Stimulated activated CD8-positive, alpha-beta memory T cell treated with anti-CD3 and anti-CD28 coated beads, Interleukin-4, amount 100 ng/mL, for 4 hours (primary cell): ENCODE results near the gene CDO1.
"Not testable (repeated sequence)": the region's sequence is repeated elsewhere in the genome, so short reads cannot be mapped to it uniquely, and the experiment has no call there.

ENCODE experiments used
- DNase-seq, 2 donors: peaks; one replicate each; pipeline ENCODE4 v3.0.0-alpha.2; 2020; ENCODE audit warnings: low read depth in 2 of 2, low spot score in 1 of 2

CDO1 gene

DNA sequence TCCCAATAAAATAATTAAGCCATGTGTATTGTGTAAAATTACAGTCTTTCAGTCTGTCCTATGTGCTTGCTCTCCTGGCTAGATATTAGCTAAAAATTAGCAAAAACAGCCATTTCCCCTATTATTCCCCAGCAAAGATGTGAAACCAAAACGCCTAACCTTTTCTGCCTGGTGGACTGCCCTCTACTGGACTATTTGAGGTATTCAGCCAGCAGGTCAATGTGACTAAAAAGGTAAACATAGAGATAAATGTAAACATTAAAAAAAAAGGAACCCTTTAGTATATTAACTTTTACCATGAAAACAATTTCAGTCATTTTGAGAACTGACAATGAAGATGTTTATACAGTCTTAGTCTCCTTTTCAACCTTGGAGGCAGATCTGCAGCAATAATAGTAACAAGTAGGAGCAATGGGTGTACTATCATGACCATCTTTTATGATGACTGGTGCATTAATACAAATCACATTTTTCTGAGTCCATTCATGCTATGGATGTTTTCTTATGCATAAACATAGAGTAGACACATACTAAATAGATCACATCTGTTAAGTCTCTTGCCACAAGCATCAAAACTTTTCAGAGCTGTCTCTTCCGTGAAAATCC is 14.8 kb upstream of the CDO1 start:
- DNase-seq: no peak

DNA sequence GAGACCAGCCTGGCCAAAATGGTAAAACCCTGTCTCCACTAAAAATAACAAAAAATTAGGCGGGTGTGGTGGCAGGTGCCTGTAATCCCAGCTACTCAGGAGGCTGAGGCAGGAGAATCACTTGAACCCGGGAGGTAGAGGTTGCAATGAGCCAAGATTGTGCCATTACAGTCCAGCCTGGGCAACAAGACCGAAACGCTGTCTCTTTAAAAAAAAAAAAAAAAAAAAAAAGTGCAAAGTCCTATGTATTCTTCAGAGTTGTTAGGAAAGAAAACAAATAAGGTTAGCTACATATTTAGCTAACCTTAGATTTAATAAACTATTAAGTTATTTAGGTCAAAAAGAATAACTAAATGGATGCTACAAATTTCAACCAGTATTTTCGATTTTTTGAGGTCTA is 13.5 kb upstream of the CDO1 start:
- DNase-seq: no peak

DNA sequence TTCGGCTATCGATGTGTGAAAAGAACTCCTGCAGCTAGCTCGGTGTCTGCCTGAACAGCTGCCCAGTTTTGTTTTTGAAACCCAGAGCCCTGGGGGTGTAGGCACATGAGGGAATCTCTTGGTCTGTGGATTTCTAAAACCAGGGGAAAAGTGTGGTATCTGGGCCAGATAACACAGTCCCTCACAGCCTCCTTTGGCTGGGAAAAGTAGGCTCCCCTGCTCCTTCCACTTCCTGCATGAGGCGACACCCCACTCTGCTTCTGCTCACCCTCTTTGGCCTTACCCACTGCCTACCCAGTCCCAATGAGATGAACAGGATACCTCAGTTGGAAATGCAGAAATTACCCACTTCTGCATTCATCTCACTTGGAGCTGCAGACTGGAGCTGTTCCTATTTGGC is 9.5 kb upstream of the CDO1 start:
- no peak for DNase-seq

DNA sequence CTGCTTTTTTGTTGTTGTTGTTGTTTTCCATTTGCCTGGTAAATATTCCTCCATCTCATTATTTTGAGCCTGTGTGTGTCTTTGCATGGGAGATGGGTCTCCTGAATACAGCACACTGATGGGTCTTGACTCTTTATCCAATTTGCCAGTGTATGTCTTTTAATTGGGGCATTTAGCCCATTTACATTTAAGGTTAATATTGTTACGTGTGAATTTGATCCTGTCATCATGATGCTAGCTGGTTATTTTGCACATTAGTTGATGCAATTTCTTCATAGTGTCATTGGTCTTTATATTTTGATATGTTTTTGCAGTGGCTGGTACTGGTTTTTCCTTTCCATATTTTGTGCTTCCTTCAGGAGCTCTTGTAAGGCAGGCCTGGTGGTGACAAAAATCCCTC is 8.5 kb upstream of the CDO1 start:
- DNase-seq: not testable (repeated sequence)

DNA sequence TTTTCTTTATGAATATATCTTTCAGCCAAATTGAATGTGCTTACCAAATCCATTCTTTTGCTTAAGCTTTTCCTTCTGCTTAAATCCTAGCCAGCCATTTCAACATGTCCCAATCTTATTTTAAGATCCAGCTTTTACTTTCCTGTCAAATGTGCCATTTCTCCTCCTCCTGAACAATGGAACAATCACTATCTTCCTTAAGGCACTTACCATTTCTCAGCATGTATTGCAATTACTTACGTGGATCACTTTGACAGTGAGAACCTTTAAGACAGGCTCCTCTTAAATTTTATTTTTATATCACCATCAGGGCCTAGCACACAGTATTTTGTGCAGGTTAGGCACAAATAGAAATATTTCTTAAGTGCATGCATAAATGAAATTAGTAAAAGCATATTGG is 4.4 kb upstream of the CDO1 start:
- no peak for DNase-seq

DNA sequence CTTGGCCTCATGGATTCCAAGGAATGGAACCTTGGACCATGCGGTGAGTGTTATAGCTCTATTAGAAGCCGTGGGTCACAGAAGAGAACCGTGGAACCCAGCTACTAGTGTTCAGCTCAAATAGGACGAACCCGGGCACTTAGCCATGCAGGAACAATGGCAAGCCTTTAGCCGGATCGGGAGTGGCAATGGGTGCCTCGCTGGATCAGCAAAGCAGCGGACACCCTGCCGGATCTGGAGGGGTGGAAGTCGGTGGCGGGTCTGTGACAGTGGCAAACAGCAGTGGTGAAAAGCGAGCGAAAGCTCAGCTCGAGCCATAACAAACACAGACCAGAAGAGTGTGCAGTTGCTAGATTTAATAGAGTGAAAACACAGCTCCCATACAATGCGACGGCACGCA is 2.4 kb upstream of the CDO1 start:
- no peak for DNase-seq

DNA sequence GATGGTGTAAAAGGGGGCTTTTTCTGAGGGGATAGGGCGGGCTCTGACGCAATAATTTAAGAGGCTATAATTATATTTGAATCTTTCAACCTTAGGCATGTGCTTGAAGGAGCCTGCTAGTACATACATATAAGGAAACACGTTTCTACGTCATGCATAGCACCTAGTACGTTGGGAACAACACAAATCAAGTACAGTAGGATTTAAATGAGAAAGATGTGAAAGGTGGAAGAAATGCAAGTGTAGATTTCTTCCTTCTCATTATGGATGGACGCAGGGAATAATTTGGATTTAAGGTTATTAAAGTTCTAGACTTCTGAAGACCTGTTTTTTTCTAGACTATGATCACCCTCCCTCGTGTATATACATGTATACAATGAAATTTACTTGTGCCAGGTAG is 927 bp upstream of the CDO1 start:
- no peak for DNase-seq

DNA sequence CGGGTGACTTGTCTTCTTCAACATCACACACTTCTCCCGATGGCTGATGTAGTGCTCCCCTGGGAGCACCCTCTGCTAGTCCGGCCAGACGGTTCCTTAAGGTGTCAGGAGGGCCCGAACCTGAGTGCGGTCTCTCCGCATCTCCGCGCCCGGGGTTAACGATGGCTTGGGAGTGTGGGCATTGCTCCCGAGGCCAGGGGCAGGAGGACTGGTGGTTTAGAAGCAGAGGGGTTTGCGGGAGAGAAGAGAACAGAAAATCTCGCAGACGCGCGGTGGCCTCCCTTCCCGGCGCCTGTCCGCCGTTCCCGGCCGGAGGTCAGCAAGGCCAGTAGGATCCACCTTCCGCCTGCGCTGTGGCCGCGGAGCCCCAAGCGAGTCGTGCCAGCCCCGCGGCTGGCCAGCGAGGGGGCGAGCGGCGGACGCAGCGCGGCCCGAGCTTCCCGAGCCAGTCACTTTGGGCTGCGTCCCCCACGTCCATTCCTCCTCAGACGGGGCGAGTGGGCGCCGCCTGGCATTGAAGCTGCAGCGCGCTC is 700 bp downstream of the CDO1 start:
- DNase-seq: no peak

DNA sequence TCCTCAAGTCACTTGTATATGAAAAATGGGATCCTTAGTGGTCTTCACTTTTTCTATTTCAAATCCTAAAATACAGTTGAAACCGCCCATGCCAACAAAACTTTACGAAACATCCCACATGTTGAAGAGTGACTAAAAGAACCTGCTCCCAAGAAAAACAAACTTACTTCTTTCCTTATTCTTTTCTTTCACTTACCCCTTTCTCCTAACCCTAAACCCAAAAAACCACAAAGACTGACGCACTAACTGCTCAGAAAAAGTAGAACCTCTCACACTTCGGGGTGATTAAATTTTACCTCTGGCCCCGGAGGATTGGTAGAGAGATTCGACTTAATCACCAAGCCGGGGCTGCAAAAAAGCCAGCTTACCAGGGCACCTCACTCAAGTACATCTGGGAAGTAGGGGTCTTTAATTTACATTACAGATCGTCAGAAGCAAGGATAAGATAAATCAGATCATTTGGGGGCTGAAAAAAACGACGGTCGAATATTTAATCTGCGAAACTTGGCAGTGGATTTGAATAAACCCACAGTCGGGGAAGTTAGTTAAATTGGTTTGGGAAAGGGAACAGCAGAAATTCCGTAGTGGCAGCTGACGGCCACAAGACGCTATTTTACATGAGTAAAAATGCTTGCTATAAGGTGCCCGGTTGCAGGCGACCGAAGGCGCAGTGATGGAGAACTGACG is 1.3 kb downstream of the CDO1 start:
- no peak for DNase-seq

DNA sequence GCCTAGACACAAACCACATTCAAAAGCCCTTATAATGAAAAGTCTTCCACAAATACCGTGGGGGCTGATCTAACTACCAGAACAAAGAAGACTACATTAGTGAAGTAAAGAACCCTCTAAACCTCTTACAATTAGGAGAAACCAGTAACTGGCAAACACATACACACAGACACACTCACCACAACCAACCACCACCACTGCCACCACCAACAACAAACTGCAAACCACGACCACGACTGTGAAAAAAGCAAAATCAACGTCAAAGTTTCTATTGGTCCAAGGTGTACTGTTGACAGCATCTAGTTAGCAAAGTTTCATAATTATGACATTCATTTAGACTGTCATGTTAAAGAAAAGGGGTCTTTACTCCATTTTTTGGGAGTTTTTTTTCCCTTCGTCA is 2.7 kb downstream of the CDO1 start:
- DNase-seq: no peak

DNA sequence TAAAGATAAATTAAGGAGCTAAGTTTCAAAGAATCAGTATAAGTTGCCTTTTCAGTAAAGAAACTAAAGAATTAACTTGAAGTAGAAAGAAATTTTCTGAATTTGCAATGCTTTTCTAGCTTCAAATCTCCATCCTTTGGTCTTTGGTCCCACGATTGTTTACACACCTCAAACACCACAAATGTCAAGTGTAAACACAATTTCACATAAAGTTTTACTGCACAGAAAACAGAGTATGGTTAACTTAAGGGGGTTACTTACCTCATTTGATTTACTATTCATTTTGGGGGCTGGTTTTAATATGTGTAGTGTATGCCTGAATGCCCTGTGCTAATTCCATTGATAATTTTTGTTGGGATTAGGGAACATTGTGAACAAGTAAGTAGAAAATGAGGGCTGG is 4.1 kb downstream of the CDO1 start:
- no peak for DNase-seq

DNA sequence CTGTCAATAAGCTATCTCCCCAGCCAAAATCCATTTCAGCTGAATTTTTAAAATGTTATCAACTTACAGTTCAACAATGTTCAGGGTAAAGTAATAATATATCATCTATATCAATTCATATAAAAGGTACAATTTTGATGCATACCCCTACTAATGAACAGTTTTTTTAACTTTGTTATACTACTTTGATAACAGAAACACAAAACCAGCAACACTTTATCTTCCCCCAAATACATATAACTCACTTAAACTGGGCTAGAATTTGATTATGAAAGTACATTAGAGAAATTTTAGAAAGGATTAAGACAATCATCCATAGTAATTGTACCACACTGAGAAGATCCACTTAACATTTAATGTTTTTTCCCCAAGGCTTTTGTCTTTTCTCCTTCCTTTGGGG is 5.1 kb downstream of the CDO1 start:
- no peak for DNase-seq

DNA sequence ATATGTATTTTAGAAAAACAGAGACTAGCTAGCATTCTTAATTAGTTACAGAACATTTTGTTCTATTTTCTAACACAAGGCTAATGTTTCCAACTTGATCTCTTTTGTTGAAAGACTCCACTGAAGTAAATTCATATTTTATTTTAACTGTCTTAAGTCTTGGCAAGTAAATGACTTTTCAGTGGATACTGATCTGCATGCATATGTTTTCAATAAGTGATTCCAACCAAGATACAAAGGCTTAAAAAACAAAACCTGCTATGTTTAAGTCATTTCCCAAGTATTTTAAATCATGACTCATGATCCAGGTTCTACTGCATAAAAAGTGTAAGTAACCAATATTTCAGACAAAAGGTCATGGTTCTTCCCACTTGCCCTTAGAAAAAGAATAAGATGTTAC is 5.7 kb downstream of the CDO1 start:
- DNase-seq: no peak

DNA sequence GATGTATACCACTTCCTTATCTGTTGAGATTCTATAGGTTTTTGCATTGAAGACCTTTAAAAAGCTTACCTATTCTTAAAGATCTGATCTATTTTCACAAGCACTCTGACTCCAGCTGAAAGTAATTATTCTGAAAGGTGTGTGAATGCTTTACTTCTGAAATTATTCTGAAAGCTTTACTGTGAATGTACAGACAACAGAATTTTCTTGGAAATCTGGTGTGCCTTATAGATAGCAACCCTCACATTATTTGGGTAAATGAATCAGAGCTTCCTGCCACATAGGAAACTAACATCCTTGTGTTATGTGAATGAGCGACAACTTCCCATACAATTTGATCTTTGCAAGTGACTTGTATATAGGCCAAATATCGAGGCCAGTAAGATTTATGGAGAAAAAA is 6.5 kb downstream of the CDO1 start:
- DNase-seq: no peak

DNA sequence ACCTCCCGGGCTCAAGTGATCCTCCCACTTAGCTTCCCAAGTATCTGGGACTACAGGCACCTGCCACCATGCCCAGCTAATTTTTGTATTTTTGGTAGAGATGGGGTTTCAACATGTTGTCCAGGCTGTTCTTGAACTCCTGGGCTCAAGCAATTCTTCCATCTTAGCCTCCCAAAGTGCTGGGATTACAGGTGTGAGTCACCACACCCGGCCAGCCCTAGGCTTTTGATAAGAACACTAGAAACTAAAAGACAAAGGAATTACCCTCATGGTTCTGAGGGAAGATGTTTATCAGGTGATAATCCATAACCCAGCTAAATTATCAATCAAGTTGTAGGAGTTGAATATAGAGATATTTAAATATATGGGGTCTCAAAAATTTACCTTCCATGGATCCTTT is 8.4 kb downstream of the CDO1 start:
- not testable (repeated sequence) for DNase-seq

DNA sequence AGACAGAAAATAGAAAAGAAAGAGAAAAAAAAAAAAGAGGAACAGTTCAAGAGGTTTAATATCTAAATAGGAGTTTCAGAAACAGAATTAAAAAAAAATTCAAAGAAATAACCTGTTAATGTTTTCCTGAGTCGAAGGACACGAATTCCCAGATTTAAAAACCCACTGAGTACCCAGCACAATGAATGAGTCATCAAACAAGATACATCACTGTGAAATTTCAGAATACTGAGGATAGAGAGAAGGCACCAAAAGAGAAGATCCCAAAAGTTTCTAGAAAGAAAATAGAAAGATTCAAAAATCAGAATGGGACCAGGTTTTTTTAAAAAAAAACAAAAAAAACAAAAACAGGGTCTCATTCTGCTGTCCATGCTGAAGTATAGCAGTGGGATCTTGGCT is 8.8 kb downstream of the CDO1 start:
- DNase-seq: no peak

DNA sequence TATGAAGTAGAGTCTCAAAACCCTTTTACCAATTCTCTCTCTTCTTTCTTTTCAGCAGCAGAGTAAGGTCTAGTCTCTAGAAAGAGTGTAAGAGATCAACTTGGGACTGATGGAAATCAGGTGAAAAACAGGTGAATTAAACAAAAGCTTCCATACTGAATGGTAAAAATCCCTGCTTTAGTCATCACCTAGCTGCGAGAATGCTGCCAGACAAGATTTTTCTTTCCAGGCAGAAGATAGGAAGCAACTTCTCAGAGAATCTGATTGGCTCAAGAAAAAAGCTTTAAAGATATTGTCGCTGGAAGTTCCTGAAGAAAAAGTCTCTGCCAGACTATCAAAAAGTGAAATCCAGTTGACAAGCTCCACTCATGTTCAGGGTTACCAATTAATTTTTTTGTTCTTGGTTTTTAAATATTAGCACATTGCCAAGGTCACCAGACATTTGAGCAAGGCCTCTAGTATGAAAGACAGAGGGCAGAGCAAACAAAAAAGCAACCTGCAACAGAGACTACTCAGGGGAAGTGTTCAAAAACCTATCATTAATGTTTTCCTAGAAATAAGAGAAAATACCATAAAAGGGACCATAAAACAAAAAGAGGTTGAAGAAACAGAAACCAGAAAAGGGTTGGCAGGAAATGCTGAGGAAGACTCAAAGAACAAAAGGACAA is 9.3 kb downstream of the CDO1 start:
- DNase-seq: no peak

DNA sequence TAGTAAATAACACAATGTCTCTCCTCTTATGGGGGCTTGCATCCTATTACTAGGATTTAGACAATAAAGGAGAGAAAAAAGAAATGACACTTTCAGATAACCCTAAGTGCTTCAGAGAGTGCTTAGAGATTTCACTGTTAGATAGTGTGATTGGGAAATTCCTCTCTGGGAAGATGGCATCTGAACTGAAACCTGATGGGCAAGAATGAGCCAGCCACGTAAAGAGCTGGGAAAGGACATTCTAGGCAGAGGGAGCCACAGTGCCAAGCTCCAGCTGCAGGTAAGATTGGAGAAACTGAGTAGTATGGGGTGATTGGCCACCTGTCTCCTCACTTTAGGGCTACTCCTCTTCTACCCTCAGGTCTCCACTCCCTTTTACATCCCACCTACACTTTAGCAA is 14.5 kb downstream of the CDO1 start:
- no peak for DNase-seq

DNA sequence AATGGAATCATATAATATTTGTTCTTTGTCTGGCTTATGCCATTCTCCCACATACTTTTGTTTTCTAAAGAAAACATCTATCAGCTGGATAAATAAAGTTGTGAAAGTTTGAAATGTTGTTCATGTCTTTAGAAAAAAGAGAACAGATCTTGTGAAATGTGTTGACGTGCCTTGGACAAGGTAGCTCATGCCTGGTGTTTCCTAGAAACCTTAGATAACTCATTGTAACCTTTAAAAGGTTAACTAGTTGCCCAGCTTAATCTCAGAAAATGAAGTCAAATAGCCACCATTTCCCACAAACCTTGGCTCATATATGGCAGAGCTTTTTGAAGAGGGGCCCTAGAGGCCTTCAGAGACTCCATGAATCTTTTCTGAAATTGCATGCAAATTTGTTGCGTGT is 15.3 kb downstream of the CDO1 start:
- DNase-seq: no peak

DNA sequence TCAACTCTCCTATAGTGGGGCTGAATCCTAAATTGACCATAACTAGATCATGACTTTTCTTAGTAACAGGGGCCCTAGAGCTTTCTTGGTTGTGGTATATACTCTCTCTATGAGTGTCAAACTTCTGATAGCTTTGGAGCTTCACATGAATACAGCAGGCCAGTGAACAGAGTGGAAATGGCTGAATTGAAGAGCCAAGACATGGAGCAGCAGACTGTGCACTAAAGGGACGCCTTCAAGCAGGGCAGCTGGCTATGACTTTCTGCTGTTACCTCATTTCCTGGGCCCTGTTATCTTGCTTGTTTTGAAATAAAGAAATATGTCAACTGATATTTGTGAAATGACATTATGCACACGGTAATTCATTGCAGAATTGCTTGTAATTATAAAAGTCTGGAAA is 16.4 kb downstream of the CDO1 start:
- DNase-seq: no peak

DNA sequence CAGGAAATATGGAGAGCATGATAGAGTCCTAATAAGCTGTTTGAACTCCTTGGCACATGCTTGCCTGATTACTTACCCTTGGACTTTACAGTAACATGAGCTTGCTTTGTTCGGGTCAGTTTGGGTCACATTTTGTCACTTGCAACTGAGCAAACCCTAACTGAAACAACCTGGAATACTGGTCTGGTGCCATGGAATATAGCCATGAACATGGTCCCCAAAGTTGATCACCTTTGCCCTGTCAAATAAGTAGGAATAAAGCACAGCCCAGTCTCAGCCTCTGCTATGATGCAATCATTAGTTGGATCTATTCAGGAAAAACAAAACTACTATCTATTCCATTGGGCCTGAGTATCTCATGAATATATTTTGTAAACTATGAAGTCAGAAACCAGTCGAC is 18.2 kb downstream of the CDO1 start:
- DNase-seq: no peak

DNA sequence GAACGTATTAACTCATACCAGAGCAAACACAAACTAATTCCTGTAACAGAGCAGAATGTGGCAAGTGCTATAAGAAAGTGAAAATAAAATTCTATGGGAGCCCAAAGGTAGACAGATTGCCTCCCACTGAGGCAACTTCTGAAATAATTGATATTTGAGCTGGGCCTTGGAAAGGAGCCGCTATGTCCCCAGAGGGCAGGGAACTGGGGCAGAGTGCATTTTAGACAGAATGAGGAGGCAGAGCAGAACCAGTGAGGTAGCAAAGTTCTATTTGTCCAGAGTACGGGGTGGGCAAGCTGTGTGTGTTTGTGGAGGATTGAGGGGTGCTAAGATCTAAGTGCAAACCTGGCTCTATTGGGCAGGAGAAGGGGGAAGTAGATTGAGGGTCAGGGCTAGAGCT is 19.8 kb downstream of the CDO1 start:
- DNase-seq: no peak

DNA sequence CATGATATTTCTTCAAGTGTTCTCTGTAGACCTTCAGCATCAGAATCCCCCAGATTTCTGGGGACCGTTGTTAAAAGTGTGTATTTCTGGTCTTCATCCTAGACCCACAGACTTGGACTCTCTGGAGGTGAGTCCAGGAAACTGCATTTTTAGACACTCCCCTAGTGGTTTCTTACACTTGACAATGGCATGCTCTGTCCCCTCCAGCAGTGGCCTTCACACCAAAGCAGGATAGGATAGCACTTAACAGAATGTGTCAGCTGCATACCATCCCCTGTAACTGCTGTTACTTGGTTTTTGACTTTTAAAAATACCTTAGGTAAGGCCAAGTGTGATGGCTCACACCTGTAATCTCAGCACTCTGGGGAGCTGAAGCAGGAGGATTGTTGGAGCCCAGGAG is 20.8 kb downstream of the CDO1 start:
- no peak for DNase-seq
